ENCODE measurements around the gene CAMTA2. TPM values are rescaled to one million over a fixed set of nuclear protein-coding genes. Genes with fewer than 3 reads are reported as not detected.

Gene CAMTA2
- total and polyA plus RNA-seq, 5 donors: 35.3 to 44.4 (median 40.8) TPM

GRCh38 chr17:4921320-4921719, 66.2 kb downstream of the CAMTA2 start:
- intact Hi-C loops (cut with DNase I): no loop called here
- no peaks in the 10 kb centered on the region for H3K27me3 ChIP-seq (ENCODE audit: control insufficient read depth, insufficient read depth)
- H3K9me3 ChIP-seq (ENCODE audit: control insufficient read depth, low read length): no peaks in the 10 kb centered on the region
- ATAC-seq: no peak
- DNase-seq: no peak
- 91% methylated on average over 4 of the region's 4 CpGs for WGBS
- H3K4me3 ChIP-seq (ENCODE audit: low read length): no peak overlapping the region
- H3K4me1 ChIP-seq (ENCODE audit: control insufficient read depth, insufficient read depth, low read length): no peaks in the 10 kb centered on the region
- H3K27ac ChIP-seq (ENCODE audit: low read length): no peak overlapping the region

GRCh38 chr17:4920351-4921048, 67.0 kb downstream of the CAMTA2 start:
- no peaks in the 10 kb centered on the region for H3K9me3 ChIP-seq (ENCODE audit: control insufficient read depth, low read length)
- no peak overlapping the region for H3K4me3 ChIP-seq (ENCODE audit: low read length)
- ATAC-seq (no peak), DNase-seq (no peak)
- 85% methylated on average over 10 of the region's 10 CpGs for WGBS
- intact Hi-C loops (cut with DNase I): no loop called here
- H3K4me1 ChIP-seq (ENCODE audit: control insufficient read depth, insufficient read depth, low read length): no peaks in the 10 kb centered on the region
- no peak overlapping the region for H3K27ac ChIP-seq (ENCODE audit: low read length)
- H3K27me3 ChIP-seq (ENCODE audit: control insufficient read depth, insufficient read depth): no peaks in the 10 kb centered on the region

- 44% methylated on average over 8 of the region's 8 CpGs for WGBS
- intact Hi-C loops (cut with DNase I): no loop called here
- DNase-seq: no peak
- ATAC-seq: no peak
- H3K4me3 ChIP-seq (ENCODE audit: low read length): no peak overlapping the region
- no peak overlapping the region for H3K27ac ChIP-seq (ENCODE audit: low read length)
- no peaks in the 10 kb centered on the region for H3K4me1 ChIP-seq (ENCODE audit: control insufficient read depth, insufficient read depth, low read length)
- no peaks in the 10 kb centered on the region for H3K27me3 ChIP-seq (ENCODE audit: control insufficient read depth, insufficient read depth)
- H3K9me3 ChIP-seq (ENCODE audit: control insufficient read depth, low read length): no peaks in the 10 kb centered on the region
Observed at GRCh38 chr17:4919511-4920047, 67.9 kb downstream of the CAMTA2 start.

Small RNA genes within 50 kb of the gene (microRNA-seq; reads per million reads assigned to microRNA genes)
- gene MIR6864 (0 reads per million in 2 donors), gene MIR6865 (0 reads per million in 2 donors)

Other genes starting within 250 kb of the CAMTA2 start
- under 1 TPM; 0.20 to 0.53 (median 0.33) TPM for gene ZMYND15, start 247.8 kb downstream of the CAMTA2 start, total RNA-seq
- 0.23 TPM for gene ZMYND15, start 247.8 kb downstream of the CAMTA2 start, polyA plus RNA-seq
- 1 to 10 TPM; 5.0 to 6.3 (median 5.5) TPM for gene CXCL16, start 247.7 kb downstream of the CAMTA2 start, total RNA-seq
- gene CXCL16, start 247.7 kb downstream of the CAMTA2 start, polyA plus RNA-seq: 2.5 TPM
- gene TM4SF5, start 215.8 kb downstream of the CAMTA2 start, total RNA-seq: not detected
- gene TM4SF5, start 215.8 kb downstream of the CAMTA2 start, polyA plus RNA-seq: not detected
- 1 to 10 TPM in 3 of 4 donors, under 1 TPM in 1; 0.45 to 1.6 (median 1.4) TPM for gene VMO1, start 201.3 kb downstream of the CAMTA2 start, total RNA-seq
- gene VMO1, start 201.3 kb downstream of the CAMTA2 start, polyA plus RNA-seq: 0.70 TPM
- not detected for gene GLTPD2, start 198.7 kb downstream of the CAMTA2 start, total RNA-seq
- gene GLTPD2, start 198.7 kb downstream of the CAMTA2 start, polyA plus RNA-seq: not detected
- 100 to 1,000 TPM; 149 to 163 (median 151) TPM for gene PSMB6, start 191.5 kb downstream of the CAMTA2 start, total RNA-seq
- gene PSMB6, start 191.5 kb downstream of the CAMTA2 start, polyA plus RNA-seq: 234 TPM
- gene PLD2, start 180.5 kb downstream of the CAMTA2 start, total RNA-seq: 10 to 100 TPM; 12.0 to 15.3 (median 13.4) TPM
- 10.0 TPM for gene PLD2, start 180.5 kb downstream of the CAMTA2 start, polyA plus RNA-seq
- gene MINK1, start 154.3 kb downstream of the CAMTA2 start, total RNA-seq: 10 to 100 TPM; 44.5 to 54.7 (median 49.3) TPM
- gene MINK1, start 154.3 kb downstream of the CAMTA2 start, polyA plus RNA-seq: 31.1 TPM
- 1 to 10 TPM; 2.7 to 3.3 (median 2.8) TPM for gene C17orf107, start 88.1 kb downstream of the CAMTA2 start, total RNA-seq
- gene C17orf107, start 88.1 kb downstream of the CAMTA2 start, polyA plus RNA-seq: 3.6 TPM
- gene CHRNE, start 84.6 kb downstream of the CAMTA2 start, total RNA-seq: 100 to 1,000 TPM in 1 of 4 donors, 10 to 100 TPM in 3; 57.6 to 106 (median 68.9) TPM
- 63.6 TPM for gene CHRNE, start 84.6 kb downstream of the CAMTA2 start, polyA plus RNA-seq
- under 1 TPM in 1 of 4 donors, not detected in 3; 0.23 TPM for gene GP1BA, start 55.4 kb downstream of the CAMTA2 start, total RNA-seq
- 0.16 TPM for gene GP1BA, start 55.4 kb downstream of the CAMTA2 start, polyA plus RNA-seq
- 100 to 1,000 TPM; 162 to 230 (median 202) TPM for gene SLC25A11, start 47.6 kb downstream of the CAMTA2 start, total RNA-seq
- gene SLC25A11, start 47.6 kb downstream of the CAMTA2 start, polyA plus RNA-seq: 200 TPM
- gene RNF167, start 47.4 kb downstream of the CAMTA2 start, total RNA-seq: 100 to 1,000 TPM in 1 of 4 donors, 10 to 100 TPM in 3; 76.6 to 108 (median 87.5) TPM
- 124 TPM for gene RNF167, start 47.4 kb downstream of the CAMTA2 start, polyA plus RNA-seq
- gene PFN1, start 39.1 kb downstream of the CAMTA2 start, total RNA-seq: 100 to 1,000 TPM; 148 to 229 (median 201) TPM
- 180 TPM for gene PFN1, start 39.1 kb downstream of the CAMTA2 start, polyA plus RNA-seq
- gene ENO3, start 36.6 kb downstream of the CAMTA2 start, total RNA-seq: 100 to 1,000 TPM; 198 to 695 (median 246) TPM
- gene ENO3, start 36.6 kb downstream of the CAMTA2 start, polyA plus RNA-seq: 455 TPM
- gene SPAG7, start 19.9 kb downstream of the CAMTA2 start, total RNA-seq: 100 to 1,000 TPM; 106 to 133 (median 117) TPM
- 164 TPM for gene SPAG7, start 19.9 kb downstream of the CAMTA2 start, polyA plus RNA-seq
- 1 to 10 TPM; 2.2 to 3.8 (median 3.2) TPM for gene INCA1, start 9.8 kb upstream of the CAMTA2 start, total RNA-seq
- 5.0 TPM for gene INCA1, start 9.8 kb upstream of the CAMTA2 start, polyA plus RNA-seq
- gene KIF1C, start 10.3 kb upstream of the CAMTA2 start, total RNA-seq: 100 to 1,000 TPM; 519 to 727 (median 570) TPM
- gene KIF1C, start 10.3 kb upstream of the CAMTA2 start, polyA plus RNA-seq: 406 TPM
- not detected for gene SLC52A1, start 47.8 kb upstream of the CAMTA2 start, total RNA-seq
- not detected for gene SLC52A1, start 47.8 kb upstream of the CAMTA2 start, polyA plus RNA-seq
- gene ZFP3, start 90.8 kb upstream of the CAMTA2 start, total RNA-seq: 10 to 100 TPM; 11.7 to 14.2 (median 12.0) TPM
- 5.4 TPM for gene ZFP3, start 90.8 kb upstream of the CAMTA2 start, polyA plus RNA-seq
- 1 to 10 TPM; 4.0 to 7.4 (median 5.6) TPM for gene ZNF232, start 124.2 kb upstream of the CAMTA2 start, total RNA-seq
- 3.1 TPM for gene ZNF232, start 124.2 kb upstream of the CAMTA2 start, polyA plus RNA-seq
- gene USP6, start 128.4 kb upstream of the CAMTA2 start, total RNA-seq: under 1 TPM in 3 of 4 donors, not detected in 1; 0.06 to 0.20 (median 0.09) TPM
- gene USP6, start 128.4 kb upstream of the CAMTA2 start, polyA plus RNA-seq: under 0.01 TPM
- gene ZNF594, start 204.2 kb upstream of the CAMTA2 start, total RNA-seq: 1 to 10 TPM; 6.8 to 8.2 (median 7.8) TPM
- gene ZNF594, start 204.2 kb upstream of the CAMTA2 start, polyA plus RNA-seq: 2.4 TPM
- gene SCIMP, start 247.2 kb upstream of the CAMTA2 start, total RNA-seq: 1 to 10 TPM; 1.9 to 3.7 (median 2.8) TPM
- 0.38 TPM for gene SCIMP, start 247.2 kb upstream of the CAMTA2 start, polyA plus RNA-seq

Data from right cardiac atrium (tissue), 5 donors.